GM20431 (cell line): ENCODE measurements around the gene PRKAR1B.

Experiments
- in situ Hi-C: fragments of 300-500 bp; cut with MseI, MboI; formaldehyde crosslinking; loops from one replicate; pipeline ENCODE4 v1.15.0; 2020; ENCODE audit warnings: low sequenced_read_pairs; ENCODE audit not compliant: unreplicated experiment

The PRKAR1B gene

DNA sequence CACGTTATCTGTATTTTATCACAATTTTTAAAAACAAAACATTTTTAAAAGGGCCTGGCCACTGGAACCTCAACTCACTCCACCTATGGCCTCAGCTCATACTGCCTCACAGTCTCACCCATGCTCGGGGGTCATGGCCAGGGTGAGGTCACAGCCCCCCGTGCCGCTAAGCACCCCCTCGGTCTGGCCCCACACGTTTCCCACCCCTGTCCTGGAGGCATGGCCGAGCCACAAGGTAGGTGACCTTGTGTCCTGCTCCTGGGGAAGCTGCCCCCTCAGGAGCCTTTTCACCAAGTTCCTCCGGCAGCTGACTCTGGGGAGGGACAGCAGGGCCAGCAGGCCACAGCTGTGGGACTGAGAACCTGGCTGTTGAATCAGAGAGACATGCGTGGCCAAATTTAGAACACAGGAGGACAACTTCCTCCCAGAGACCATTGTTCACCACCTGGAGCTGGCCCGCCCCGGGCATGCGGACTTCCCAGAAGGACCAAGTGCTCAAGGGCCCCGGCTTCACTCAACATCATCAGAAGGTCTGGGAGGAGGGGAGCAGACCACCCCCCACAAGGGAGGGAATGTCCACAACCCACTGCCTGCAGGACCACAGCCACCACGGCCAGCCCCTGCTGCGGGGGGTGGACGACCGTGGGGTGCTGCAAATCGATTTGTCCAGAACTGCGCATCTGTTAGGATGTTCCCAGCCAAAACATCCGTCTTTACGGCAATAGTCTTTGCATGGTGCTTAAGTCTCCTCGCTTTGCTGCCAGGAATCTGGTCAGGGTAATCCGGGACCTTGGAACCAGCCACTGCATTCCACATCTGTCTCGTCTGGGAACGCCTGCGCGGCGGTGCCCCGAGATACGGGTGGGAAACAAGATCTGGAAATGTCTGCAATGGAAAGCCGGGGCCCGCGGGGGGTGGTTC lies 158.8 kb downstream of the PRKAR1B start:
- in situ Hi-C loops, result no loop called here

- in situ Hi-C loops, result no loop called here
Observed at GRCh38 chr7:567305-567883, 159.7 kb downstream of the PRKAR1B start.

- in situ Hi-C loops, result no loop called here
Observed at GRCh38 chr7:566100-566499, 161.0 kb downstream of the PRKAR1B start.

- in situ Hi-C loops, result no loop called here
Observed at GRCh38 chr7:564176-564865, 162.8 kb downstream of the PRKAR1B start.

DNA sequence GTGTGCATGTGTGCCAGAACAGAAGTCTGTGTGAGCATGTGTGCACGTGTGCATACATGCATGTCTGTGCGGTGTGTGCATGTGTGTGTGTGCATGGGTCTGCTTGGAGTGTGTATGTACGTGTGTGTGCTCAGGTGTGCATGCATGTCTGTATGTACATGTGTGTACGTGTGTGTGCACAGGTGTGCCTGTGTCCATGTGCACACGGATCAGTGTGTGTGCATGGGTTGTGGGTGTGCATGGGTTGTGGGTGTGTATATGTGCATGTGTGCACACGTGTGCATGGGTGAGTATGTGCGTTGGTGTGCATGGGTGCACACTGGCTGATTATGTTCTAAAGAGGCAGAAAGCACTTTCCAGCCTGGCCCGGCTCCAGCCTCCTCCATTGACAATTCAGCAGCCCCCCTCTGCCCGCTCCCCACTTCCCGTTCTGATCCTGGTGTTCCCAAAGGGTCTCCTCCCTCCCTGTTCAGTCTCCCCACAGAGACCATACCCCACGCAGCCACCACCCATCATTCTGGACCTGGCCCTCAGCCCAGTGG lies 163.4 kb downstream of the PRKAR1B start:
- in situ Hi-C loops, result no loop called here

- in situ Hi-C loops, result no loop called here
Observed at GRCh38 chr7:562789-563628, 164.1 kb downstream of the PRKAR1B start.

GRCh38 chr7:562374-562675 lies 164.8 kb downstream of the PRKAR1B start:
- in situ Hi-C loops, result no loop called here

- in situ Hi-C loops, result no loop called here
Observed at GRCh38 chr7:561631-562373, 165.3 kb downstream of the PRKAR1B start.

DNA sequence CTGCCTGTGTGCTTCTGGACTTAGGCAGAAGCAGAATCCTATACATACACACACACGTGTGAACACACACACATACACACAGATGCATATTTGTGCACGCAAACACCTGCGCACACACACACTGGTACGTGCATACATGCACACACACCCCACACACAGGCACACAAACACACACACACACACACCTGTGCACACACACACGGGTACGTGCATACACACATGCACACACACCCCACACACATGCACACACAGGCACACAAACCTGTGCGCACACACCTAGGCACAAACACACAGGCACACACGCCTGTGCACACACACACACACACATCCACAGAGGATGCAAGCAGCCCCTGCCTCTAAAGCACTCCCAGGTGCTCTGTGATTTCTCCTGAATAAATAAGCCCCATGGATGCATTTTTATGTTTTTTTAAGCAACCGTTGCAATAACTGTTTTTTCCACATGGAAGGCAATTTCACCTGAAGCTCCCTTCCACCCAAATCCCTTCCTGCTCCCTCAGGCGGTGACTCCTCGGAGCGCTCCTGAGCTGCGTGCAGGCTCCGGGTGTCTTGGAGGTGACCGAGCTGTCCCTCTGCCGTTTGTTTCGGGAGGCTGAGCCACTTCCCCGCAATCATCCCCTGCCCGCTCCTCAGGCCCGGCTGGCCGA lies 166.0 kb downstream of the PRKAR1B start:
- in situ Hi-C loops, result no loop called here

DNA sequence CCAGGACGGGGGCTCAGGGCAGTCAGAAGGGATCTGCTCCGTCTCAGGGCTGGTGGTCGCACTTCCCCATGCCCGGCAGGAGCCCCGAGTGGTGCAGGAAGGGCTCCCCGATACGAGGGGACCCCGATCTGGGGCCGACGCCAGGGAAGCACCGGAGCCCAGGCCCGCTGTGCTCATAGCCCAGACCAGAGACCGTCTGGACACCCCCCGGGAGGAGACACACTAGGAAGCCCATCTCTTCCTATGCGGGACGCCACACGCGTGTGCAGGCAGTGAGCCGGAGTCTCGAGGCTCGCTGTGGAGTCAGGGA lies 167.7 kb downstream of the PRKAR1B start:
- in situ Hi-C loops, result no loop called here

- in situ Hi-C loops, result no loop called here
Observed at GRCh38 chr7:557558-557881, 169.6 kb downstream of the PRKAR1B start.

- in situ Hi-C loops, result no loop called here
Observed at GRCh38 chr7:556837-557557, 170.1 kb downstream of the PRKAR1B start.

- in situ Hi-C loops, result no loop called here
Observed at GRCh38 chr7:556291-556826, 170.7 kb downstream of the PRKAR1B start.

- in situ Hi-C loops, result no loop called here
Observed at GRCh38 chr7:555551-556160, 171.4 kb downstream of the PRKAR1B start.

DNA sequence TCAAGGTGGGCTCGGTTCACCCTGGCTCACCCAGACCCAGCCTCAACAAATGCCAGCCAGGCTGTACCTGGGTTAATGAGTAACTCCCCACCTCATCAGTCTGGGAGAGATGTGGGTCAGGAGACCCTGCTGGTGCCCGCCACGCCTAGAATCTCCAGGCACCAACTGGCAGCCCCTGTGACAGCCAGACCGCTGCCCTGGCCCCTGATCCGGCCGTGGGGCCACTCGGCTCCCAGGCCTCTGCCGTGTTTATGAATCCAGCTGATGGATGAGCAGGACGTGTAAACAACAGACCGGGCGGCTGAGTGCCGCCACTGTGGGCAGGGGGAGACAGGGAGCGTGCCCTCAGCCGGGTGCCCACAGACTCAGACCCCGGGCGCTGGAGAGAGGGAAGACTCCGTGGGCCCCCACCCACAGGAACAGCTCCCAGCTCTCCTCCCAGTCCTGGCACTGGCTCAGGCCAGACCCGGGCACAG lies 173.4 kb downstream of the PRKAR1B start:
- in situ Hi-C loops, result no loop called here

GRCh38 chr7:552868-553635 lies 174.0 kb downstream of the PRKAR1B start:
- in situ Hi-C loops, result no loop called here
